Smooth muscle cell of the umbilical artery (primary cell): ENCODE measurements around the gene SPTBN1. TPM values are rescaled to one million over a fixed set of nuclear protein-coding genes. Genes with fewer than 3 reads are reported as not detected.

Source experiments
- total RNA-seq: library from RNA; depleted of rRNA; stranded (reverse); fragments of >200 nt; gene quantifications from 2 replicates; pipeline ENCODE4 v1.2.3, GENCODE V29; 2014

SPTBN1 gene
- total RNA-seq, result 410 and 477 TPM in 2 replicates

DNA sequence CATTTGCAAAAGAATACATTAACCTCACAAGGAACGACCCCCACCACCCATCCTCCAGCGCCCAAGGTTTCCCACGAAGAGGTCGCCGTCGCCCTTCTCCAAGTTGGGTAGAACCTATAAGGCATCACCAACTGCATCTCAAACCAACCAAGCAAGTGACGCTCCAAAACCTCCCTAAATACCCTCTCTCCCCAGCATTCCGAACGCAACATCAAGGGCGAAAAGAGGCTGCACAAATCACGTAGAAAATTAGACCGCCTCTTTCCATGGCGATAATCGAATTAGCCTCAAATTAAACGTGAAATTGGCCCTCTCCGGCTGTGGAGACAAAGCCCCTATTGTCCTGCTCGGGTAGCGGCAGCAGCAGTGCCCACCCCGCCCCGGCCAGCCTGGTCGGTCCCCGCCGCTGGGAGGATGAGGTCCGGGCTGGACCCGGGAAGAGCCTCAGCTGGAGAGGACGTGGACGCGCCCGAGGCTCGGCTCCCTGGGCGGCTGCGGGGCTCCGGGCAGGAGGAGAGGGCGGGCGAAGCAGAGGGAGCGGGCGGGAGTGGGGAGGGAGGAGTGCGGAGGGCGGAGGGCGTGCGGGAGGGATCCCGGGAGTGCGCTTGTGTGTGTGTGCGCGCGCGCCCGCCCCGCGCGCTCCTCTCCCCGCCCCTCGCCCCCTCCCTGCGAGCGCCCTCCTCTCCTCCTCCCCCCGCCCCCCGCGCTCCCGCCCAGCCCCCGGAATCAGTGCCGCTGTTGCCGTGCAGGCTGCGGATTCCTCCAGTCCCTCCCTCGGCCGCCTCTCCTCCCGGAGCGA is at the start of gene SPTBN1:
Gene SPTBN1 (plus strand): TSS at position 765 of the 799 bp plus-strand sequence. CDS start 70,092 bp downstream, outside the sequence.

Other genes with a start within 250 kb of the SPTBN1 start
- not detected in 2 replicates for gene TSPYL6, start 200.1 kb upstream of the SPTBN1 start, total RNA-seq